DOHH2 (cell line): ENCODE measurements around the gene AFF2.

Experiments used
- CTCF ChIP-seq: fragments of 200-600 bp; sonication (generic); IDR thresholded peaks from one replicate; pipeline ENCODE4 v1.5.1; 2014; ENCODE audit warnings: antibody characterized with exemption, mild to moderate bottlenecking, low read depth, low read length; ENCODE audit not compliant: poor library complexity, severe bottlenecking
- EZH2phosphoT487 ChIP-seq: fragments of 200-600 bp; sonication (generic); IDR thresholded peaks from 2 replicates; pipeline ENCODE4 v1.6.1; 2017; ENCODE audit warnings: borderline replicate concordance, mild to moderate bottlenecking, antibody characterized with exemption, low read length, moderate library complexity, mixed read lengths

- TF ChIP-seq CTCF (no peak), EZH2phosphoT487 (no peak)
Observed at GRCh38 chrX:148811236-148811635, 310.8 kb downstream of the AFF2 start.
